ENCODE results near the gene SLC45A1.

The SLC45A1 gene

DNA sequence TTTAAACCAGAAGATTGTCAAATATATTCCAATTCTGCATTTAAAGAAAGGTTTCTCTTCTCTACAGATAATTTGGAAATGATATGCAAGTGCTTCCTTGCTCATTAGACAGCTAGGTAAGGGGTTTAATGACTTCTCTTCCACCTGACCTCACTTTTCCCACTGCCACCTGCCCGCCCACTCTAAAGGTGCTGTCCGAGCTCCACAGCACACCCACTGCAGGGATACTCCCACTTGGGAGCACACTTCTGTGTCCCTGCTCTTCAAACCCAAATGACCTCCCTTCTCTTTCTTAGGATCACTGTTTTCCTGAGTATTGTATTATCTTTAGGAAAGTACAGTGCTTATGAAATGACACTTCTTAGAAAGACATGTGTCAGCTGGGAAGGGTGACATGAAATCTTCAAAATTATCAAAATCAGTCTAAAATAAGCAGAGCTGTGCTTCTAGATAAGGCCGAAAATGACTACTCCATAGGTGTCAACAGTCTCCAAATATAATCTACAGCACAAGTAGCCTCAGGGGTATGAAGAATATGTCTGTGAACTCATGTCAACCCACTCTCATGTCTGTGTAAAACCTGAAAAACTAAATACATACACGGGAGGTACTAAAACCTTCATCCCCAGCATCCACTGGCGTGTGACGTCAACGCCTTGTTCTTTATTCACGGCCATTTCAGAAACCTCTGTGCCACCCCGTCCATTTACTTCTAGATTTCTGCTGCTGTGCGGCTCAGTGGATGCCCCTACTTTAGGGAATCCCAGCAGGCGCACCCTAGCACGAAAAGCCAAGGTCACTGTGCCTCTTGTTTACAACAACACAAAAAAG, 71.0 kb downstream of the SLC45A1 start:
- H3K27ac ChIP-seq: no peak overlapping the region
- TF ChIP-seq, protein P1, sequence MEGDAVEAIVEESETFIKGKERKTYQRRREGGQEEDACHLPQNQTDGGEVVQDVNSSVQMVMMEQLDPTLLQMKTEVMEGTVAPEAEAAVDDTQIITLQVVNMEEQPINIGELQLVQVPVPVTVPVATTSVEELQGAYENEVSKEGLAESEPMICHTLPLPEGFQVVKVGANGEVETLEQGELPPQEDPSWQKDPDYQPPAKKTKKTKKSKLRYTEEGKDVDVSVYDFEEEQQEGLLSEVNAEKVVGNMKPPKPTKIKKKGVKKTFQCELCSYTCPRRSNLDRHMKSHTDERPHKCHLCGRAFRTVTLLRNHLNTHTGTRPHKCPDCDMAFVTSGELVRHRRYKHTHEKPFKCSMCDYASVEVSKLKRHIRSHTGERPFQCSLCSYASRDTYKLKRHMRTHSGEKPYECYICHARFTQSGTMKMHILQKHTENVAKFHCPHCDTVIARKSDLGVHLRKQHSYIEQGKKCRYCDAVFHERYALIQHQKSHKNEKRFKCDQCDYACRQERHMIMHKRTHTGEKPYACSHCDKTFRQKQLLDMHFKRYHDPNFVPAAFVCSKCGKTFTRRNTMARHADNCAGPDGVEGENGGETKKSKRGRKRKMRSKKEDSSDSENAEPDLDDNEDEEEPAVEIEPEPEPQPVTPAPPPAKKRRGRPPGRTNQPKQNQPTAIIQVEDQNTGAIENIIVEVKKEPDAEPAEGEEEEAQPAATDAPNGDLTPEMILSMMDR (conservative IDR thresholded peaks at IDR 0.05): no peak
- no peak for TF ChIP-seq ZFX (IDR thresholded peaks at IDR 0.05)

DNA sequence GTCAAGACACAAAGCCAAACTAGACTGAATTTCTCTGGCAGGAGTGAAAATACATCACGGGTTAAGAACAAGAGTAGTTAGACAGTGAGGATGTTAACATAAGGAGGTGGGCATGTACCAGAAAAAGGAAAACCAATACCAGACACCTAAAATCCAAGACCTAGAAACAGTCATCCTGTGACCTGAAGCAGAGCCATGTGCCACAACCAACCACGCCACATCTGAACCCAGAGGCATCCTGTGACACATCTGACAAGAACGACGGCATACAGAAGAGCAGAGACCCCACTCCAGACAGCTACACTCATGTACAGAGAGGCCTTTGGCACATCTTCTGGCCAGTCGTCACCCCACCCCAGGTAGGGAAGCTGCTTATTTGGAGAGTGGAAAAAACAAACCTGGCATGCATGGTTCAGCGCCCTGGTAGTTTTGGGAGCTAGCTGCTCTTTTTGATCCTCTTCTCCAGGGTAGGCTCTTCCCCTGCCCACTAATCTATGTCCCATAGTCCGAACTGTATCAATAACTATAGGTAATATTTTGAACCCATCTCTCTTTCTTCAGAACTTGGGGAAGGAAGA, 72.1 kb downstream of the SLC45A1 start:
- TF ChIP-seq, protein P1 (conservative IDR thresholded peaks at IDR 0.05): no peak
- TF ChIP-seq ZFX (IDR thresholded peaks at IDR 0.05): no peak
- H3K27ac ChIP-seq: no peak overlapping the region

DNA sequence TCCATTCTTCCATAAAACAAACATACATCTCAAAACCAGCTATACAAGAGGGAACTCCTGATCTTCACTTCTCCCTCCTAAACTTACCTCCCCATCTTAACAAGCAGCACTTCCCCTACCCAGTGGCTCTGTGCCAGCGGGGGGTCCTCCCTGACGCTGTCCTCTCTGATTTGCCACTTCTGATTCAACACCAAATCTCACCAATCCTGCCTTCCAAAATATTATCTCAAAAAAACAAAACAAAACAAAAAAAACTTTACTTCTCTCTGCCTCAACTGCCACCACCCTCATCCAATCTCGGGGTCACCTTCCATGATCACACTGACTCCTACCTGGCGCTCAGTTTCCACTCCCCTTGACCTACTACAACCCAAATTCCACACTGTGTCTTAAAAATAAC, 72.8 kb downstream of the SLC45A1 start:
- no peak overlapping the region for H3K27ac ChIP-seq
- TF ChIP-seq, protein P1 (conservative IDR thresholded peaks at IDR 0.05): no peak

DNA sequence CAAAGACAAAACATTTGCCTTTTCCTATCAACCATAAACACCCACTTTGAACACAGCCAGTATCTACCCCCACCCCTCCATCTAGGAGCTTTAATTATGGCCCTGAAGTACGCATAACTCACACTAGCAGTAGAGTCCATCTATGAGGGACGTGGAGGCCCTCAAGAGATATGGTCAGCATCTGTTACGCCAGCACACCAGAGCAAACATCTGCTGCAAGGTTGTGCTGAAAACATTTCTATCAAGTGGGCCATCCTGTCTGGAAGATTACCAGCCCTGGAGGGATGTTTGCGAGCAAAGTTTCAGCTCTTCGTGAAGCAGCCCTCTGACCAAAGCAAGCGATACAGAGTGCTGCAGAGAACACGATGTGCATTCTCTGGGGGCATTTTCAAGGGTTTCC, 74.6 kb downstream of the SLC45A1 start:
- TF ChIP-seq, protein P1 (conservative IDR thresholded peaks at IDR 0.05): no peak
- no peak for TF ChIP-seq ZFX (IDR thresholded peaks at IDR 0.05)
- no peak overlapping the region for H3K27ac ChIP-seq
